Measurements from ENCODE around the gene CHD2. TPM values are rescaled to one million over a fixed set of nuclear protein-coding genes. Genes with fewer than 3 reads are reported as not detected.

Gene CHD2
- polyA plus RNA-seq, 2 of the 4 experiments (the other 2 are of a cell fraction) = 29.5 to 68.2 TPM

- H3K4me3 ChIP-seq = no peak overlapping the region
- WGBS (ENCODE audit: missing lambda C conversion rate) = 87% methylated on average over 9 of the region's 9 CpGs
- ChIA-PET POLR2A (no interaction called here), CTCF (interaction anchor here (0.6 to 1.5 kb wide), 4 partner anchors 9 to 195 kb away, joined by 3 to 6 read pairs (median 4); no protein-coding TSS in a partner anchor)
- DNase-seq (ENCODE audit: low read depth in 1 of 2, low spot score in 1 of 2) (no peak), ATAC-seq (peak in 1 of 2 experiments; percentile 36; a peak in 2 of 6 replicates), FAIRE-seq (no peak)
- no peaks in the 10 kb centered on the region for H3K4me1 ChIP-seq
- no peak overlapping the region for H3K4me2 ChIP-seq
- TF ChIP-seq, protein P1, sequence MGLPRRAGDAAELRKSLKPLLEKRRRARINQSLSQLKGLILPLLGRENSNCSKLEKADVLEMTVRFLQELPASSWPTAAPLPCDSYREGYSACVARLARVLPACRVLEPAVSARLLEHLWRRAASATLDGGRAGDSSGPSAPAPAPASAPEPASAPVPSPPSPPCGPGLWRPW (IDR thresholded peaks at IDR 0.05) = no peak
- TF ChIP-seq USF2 (IDR thresholded peaks at IDR 0.05) (no peak), EHF (CRISPR knock-in tag; IDR thresholded peaks at IDR 0.05) (no peak), RAD21 (conservative IDR thresholded peaks at IDR 0.05 in 1 of 2, IDR thresholded peaks at IDR 0.05 in 1 of 2) (no peak), GATA3 (IDR thresholded peaks at IDR 0.05; ENCODE audit: borderline replicate concordance) (no peak), CBX2 (IDR thresholded peaks at IDR 0.05; ENCODE audit: borderline replicate concordance, low read depth) (no peak), HEYL (CRISPR knock-in tag; IDR thresholded peaks at IDR 0.05) (no peak), CEBPB (IDR thresholded peaks at IDR 0.05) (no peak)
- TF ChIP-seq, protein P2, sequence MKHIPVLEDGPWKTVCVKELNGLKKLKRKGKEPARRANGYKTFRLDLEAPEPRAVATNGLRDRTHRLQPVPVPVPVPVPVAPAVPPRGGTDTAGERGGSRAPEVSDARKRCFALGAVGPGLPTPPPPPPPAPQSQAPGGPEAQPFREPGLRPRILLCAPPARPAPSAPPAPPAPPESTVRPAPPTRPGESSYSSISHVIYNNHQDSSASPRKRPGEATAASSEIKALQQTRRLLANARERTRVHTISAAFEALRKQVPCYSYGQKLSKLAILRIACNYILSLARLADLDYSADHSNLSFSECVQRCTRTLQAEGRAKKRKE (CRISPR knock-in tag; IDR thresholded peaks at IDR 0.05; ENCODE audit: low read depth) = no peak
- no peak overlapping the region for H3K27ac ChIP-seq
- no peaks in the 10 kb centered on the region for H3K9me3 ChIP-seq
Measured at GRCh38 chr15:92992720-92993119, 92.6 kb downstream of the CHD2 start.

DNA sequence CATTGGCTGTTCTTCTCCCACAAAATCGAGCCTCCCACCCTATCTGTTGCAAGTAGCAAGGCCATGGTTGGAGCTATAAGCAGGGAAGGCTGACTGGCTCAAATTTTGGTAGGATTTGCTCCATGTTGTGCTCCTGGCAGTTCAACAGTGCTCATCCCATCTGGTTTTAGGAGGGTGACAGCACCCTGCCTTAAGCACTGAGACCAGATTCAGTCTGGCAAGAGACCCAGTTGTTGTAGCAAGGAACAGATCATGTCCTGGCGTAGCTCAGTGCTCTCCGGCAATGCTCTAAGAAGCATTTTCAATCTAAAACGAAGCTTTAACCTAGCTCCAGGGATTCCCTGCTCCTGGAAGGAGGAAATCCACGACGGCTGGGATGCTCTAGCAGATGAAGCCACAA is 97.7 kb downstream of the CHD2 start:
- CTCF ChIA-PET = interaction anchor here (1.2 kb wide), 2 partner anchors 16 to 209 kb away, joined by 3 read pairs; no protein-coding TSS in a partner anchor
- TF ChIP-seq ZFP36 (IDR thresholded peaks at IDR 0.05; ENCODE audit: borderline replicate concordance, partially characterized antibody) (no peak), CBX2 (IDR thresholded peaks at IDR 0.05; ENCODE audit: borderline replicate concordance, low read depth) (no peak), NFE2L2 (conservative IDR thresholded peaks at IDR 0.05; ENCODE audit: low read length) (no peak), ZNF302 (CRISPR knock-in tag; IDR thresholded peaks at IDR 0.05) (no peak), MAZ (IDR thresholded peaks at IDR 0.05; ENCODE audit: borderline replicate concordance, low read depth, low read length) (no peak), EP300 (IDR thresholded peaks at IDR 0.05) (no peak), HDAC2 (IDR thresholded peaks at IDR 0.05) (no peak), EHF (CRISPR knock-in tag; IDR thresholded peaks at IDR 0.05) (no peak), PHF8 (IDR thresholded peaks at IDR 0.05; ENCODE audit: borderline replicate concordance, low read depth) (no peak), MAFK (IDR thresholded peaks at IDR 0.05; ENCODE audit: partially characterized antibody) (no peak), EHMT2 (IDR thresholded peaks at IDR 0.05; ENCODE audit: low read depth) (no peak)
- TF ChIP-seq, protein P2 (CRISPR knock-in tag; IDR thresholded peaks at IDR 0.05; ENCODE audit: low read depth) = no peak
- no peak overlapping the region for H3K4me3 ChIP-seq
- ATAC-seq (peak in 1 of 2 experiments; percentile 12; a peak in 2 of 6 replicates), DNase-seq (ENCODE audit: low read depth in 1 of 2, low spot score in 1 of 2) (no peak), FAIRE-seq (no peak)
- H3K4me2 ChIP-seq = no peak overlapping the region
- no peaks in the 10 kb centered on the region for H3K4me1 ChIP-seq
- H3K9me3 ChIP-seq = no peaks in the 10 kb centered on the region
- WGBS (ENCODE audit: missing lambda C conversion rate) = 88% methylated on average over 6 of the region's 6 CpGs
- POLR2A ChIA-PET = no interaction called here
- no peak overlapping the region for H3K27ac ChIP-seq

DNA sequence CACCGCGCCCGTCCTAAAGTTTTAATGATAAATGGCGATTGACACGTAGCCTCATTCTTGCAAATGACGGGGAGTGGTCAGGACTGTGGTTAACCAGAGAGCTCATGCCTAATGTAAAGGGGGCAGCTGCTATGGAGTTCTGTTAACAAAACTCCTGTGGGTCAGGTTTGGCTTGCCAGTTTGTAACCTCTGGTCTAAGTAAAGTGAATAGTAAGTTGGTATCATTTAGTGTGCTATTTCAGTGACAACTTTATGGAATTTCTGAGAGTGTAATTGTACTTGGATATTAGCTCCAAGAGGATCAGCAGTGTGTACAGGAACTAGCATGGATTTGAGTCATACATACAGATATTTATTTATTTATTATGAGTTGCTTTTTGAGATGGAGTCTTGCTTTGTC is 101.0 kb downstream of the CHD2 start:
- H3K9me3 ChIP-seq = no peaks in the 10 kb centered on the region
- DNase-seq (ENCODE audit: low read depth in 1 of 2, low spot score in 1 of 2) (no peak), ATAC-seq (no peak), FAIRE-seq (no peak)
- POLR2A ChIA-PET = no interaction called here
- no peaks in the 10 kb centered on the region for H3K4me1 ChIP-seq
- no peak overlapping the region for H3K4me2 ChIP-seq
- no peak for TF ChIP-seq MAFK (IDR thresholded peaks at IDR 0.05; ENCODE audit: partially characterized antibody)
- TF ChIP-seq CBX8 (IDR thresholded peaks at IDR 0.05) = no peak
- TF ChIP-seq RCOR1 (IDR thresholded peaks at IDR 0.05; ENCODE audit: low read depth, low read length) = no peak
- no peak for TF ChIP-seq MAZ (IDR thresholded peaks at IDR 0.05; ENCODE audit: borderline replicate concordance, low read depth, low read length)
- TF ChIP-seq, protein P3, sequence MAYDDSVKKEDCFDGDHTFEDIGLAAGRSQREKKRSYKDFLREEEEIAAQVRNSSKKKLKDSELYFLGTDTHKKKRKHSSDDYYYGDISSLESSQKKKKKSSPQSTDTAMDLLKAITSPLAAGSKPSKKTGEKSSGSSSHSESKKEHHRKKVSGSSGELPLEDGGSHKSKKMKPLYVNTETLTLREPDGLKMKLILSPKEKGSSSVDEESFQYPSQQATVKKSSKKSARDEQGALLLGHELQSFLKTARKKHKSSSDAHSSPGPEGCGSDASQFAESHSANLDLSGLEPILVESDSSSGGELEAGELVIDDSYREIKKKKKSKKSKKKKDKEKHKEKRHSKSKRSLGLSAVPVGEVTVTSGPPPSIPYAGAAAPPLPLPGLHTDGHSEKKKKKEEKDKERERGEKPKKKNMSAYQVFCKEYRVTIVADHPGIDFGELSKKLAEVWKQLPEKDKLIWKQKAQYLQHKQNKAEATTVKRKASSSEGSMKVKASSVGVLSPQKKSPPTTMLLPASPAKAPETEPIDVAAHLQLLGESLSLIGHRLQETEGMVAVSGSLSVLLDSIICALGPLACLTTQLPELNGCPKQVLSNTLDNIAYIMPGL (CRISPR knock-in tag; IDR thresholded peaks at IDR 0.05; ENCODE audit: borderline replicate concordance) = no peak
- no peak for TF ChIP-seq POLR2AphosphoS2 (conservative IDR thresholded peaks at IDR 0.05; ENCODE audit: low read length)
- no peak for TF ChIP-seq FOSL2 (IDR thresholded peaks at IDR 0.05)
- TF ChIP-seq FOSL2 (CRISPR knock-in tag; IDR thresholded peaks at IDR 0.05) = no peak
- TF ChIP-seq HOXB5 (CRISPR knock-in tag; IDR thresholded peaks at IDR 0.05) = no peak
- TF ChIP-seq PHF8 (IDR thresholded peaks at IDR 0.05; ENCODE audit: borderline replicate concordance, low read depth) = no peak
- no peak for TF ChIP-seq RARB (CRISPR knock-in tag; IDR thresholded peaks at IDR 0.05)
- TF ChIP-seq FOXS1 (CRISPR knock-in tag; IDR thresholded peaks at IDR 0.05) = no peak
- no peak for TF ChIP-seq RNF2 (IDR thresholded peaks at IDR 0.05; ENCODE audit: borderline replicate concordance, low read depth)
- no peak for TF ChIP-seq USF2 (IDR thresholded peaks at IDR 0.05)
- TF ChIP-seq KDM5A (IDR thresholded peaks at IDR 0.05) = no peak
- CTCF ChIA-PET = interaction anchor here (0.9 to 1.5 kb wide), 7 partner anchors 9 to 48 kb away, joined by 3 to 5 read pairs (median 3); no protein-coding TSS in a partner anchor
- no peak overlapping the region for H3K4me3 ChIP-seq
- WGBS (ENCODE audit: missing lambda C conversion rate) = 93% methylated on average over 6 of the region's 6 CpGs
- no peak overlapping the region for H3K27ac ChIP-seq

Data from A549 (cell line).